Large intestine (tissue), 3 donors: Measurements from ENCODE around the gene ACSL6. TPM values are rescaled to one million over a fixed set of nuclear protein-coding genes. Genes with fewer than 3 reads are reported as not detected.
"Not testable (repeated sequence)": the region's sequence is repeated elsewhere in the genome, so short reads cannot be mapped to it uniquely, and the experiment has no call there.

ENCODE experiments used
- DNase-seq, 2 donors: peaks; one replicate each; pipeline versions ENCODE4 v3.0.0 to v3.0.0-alpha.2; 2013
- H3K27ac ChIP-seq: one replicate; pipeline ENCODE4 v1.5.1; 2013; ENCODE audit warnings: low read length
- H3K27me3 ChIP-seq: 2 replicates; pipeline ENCODE4 v1.6.1; 2013; ENCODE audit warnings: low read length; ENCODE audit not compliant: control insufficient read depth, insufficient read depth
- H3K36me3 ChIP-seq: 2 replicates; pipeline ENCODE4 v1.6.1; 2013; ENCODE audit warnings: low read length; ENCODE audit not compliant: control insufficient read depth, insufficient read depth
- H3K4me1 ChIP-seq: one replicate; pipeline ENCODE4 v1.6.1; 2013; ENCODE audit warnings: low read length; ENCODE audit not compliant: control insufficient read depth, insufficient read depth
- H3K4me3 ChIP-seq: one replicate; pipeline ENCODE4 v1.5.1; 2013; ENCODE audit warnings: low read length
- H3K9me3 ChIP-seq: one replicate; pipeline ENCODE4 v1.6.1; 2013; ENCODE audit warnings: mild to moderate bottlenecking, low read depth, low read length, moderate library complexity; ENCODE audit not compliant: control insufficient read depth
- WGBS: methylation state at CpG from one replicate; pipeline ENCODE4 v1.1.5; 2013; ENCODE audit warnings: low lambda C conversion rate; ENCODE audit not compliant: insufficient coverage; 5-methylcytosine and 5-hydroxymethylcytosine counted together
- polyA plus RNA-seq: library from polyadenylated mRNA; unstranded; fragments of 120-200 nt; gene quantifications from one replicate; pipeline ENCODE4 v1.2.1, GENCODE V29; 2013

The ACSL6 gene
- polyA plus RNA-seq, 1 donor, result 2.9 TPM

DNA sequence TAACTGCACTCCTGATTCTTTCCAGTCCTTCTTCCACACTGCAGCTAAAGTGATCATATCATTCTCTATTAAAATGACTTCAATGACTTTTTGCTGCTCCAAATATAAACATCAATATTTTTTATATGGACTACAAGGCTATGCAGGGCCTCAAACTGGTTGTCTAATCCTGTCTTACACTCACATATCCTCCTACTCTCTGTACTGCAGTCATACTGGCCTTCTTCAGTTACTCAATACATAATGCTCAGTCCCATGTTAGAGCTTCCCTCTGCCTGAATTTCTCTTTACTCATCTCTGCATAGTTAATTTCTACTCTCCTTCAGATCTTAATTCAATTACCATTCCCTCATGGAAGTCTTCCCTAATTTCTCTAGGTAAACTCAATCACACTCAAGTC lies 69.4 kb downstream of the ACSL6 start:
- Histone ChIP-seq H3K27me3 (no peaks in the 10 kb centered on the region), H3K27ac (no peak overlapping the region), H3K4me3 (no peak overlapping the region), H3K4me1 (no peaks in the 10 kb centered on the region), H3K9me3 (peaks cover 7% of the 10 kb centered on the region), H3K36me3 (no peaks in the 10 kb centered on the region)
- DNase-seq, result no peak

DNA sequence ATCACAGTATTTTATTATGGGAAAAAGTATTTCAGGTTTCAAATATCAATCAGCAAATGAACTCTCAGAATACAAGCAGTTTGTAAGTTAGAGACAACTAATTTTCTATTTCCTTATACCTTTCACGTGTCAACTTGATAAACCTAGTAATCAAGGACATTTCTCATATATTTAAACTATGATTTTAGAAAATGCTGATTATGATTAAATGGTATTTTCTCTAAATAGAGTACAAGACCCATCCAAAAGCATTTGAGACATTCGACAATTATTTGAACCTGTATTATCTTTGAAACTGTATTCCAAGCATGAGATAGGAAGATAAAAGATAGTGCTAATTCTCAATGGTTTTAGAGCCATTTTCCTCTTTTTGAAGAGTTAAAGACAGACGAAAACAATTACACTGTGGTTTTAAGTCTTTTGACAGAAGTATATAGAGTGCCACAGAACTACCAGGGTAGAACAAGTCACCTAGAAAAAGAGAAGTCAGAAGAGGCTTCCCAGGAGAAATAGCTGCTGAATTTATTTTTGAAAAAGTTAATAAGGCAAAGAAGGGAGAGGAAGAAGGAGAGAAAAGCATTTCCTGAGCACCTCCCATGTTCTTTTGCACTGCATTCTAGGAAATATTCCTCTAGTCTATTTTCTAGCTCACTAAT lies 71.6 kb downstream of the ACSL6 start:
- Histone ChIP-seq H3K27me3 (no peaks in the 10 kb centered on the region), H3K4me3 (no peak overlapping the region), H3K36me3 (no peaks in the 10 kb centered on the region), H3K9me3 (no peaks in the 10 kb centered on the region), H3K4me1 (no peaks in the 10 kb centered on the region), H3K27ac (no peak overlapping the region)
- 90% methylated on average over 2 of the region's 3 CpGs for WGBS
- DNase-seq, result no peak

DNA sequence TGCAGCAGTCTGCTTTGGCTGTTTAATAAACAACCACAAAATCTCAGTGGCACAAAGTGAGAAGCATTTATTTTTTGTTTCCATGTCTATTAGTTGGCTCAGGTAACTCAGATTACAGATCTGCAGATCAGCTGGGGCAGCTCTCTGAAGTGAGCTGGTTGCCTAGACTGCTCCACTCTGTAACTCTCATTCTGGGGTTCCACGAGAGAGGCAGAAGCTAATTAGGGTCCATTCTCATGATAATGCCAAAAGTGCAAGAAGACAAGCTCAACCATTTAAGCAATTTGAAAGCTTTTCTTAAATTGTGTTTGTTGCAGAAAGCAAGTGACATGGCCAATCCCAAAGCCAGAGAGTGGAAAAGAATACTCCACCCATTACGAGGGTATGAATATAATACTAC lies 79.2 kb downstream of the ACSL6 start:
- H3K36me3 ChIP-seq, result no peaks in the 10 kb centered on the region
- H3K4me3 ChIP-seq, result no peak overlapping the region
- H3K27me3 ChIP-seq, result no peaks in the 10 kb centered on the region
- no peak overlapping the region for H3K27ac ChIP-seq
- H3K4me1 ChIP-seq, result no peaks in the 10 kb centered on the region
- DNase-seq, result no peak
- 100% methylated on average over 1 of the region's 2 CpGs for WGBS
- H3K9me3 ChIP-seq, result peaks cover 4% of the 10 kb centered on the region

DNA sequence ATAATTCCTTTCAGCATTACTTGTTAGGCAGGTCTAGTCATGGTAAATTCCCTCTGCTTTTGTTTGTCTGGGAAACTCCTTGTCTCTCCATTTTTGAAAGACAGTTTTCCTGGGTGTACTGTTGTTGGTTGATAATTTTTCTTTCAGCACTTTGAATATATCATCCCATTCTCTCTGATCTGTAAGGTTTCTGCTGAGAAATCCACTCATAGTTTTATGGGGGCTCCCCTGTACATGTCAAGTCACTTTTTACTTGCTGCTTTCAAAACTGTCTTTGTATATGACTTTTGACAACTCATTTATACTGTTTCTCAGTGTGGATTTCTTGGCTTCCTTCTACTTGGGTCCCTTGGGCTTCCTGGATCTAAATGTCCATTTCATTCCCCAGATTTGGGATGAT lies 82.5 kb downstream of the ACSL6 start:
- Histone ChIP-seq H3K27ac (no peak overlapping the region), H3K27me3 (no peaks in the 10 kb centered on the region), H3K4me1 (no peaks in the 10 kb centered on the region), H3K4me3 (no peak overlapping the region), H3K9me3 (peaks cover 4% of the 10 kb centered on the region), H3K36me3 (no peaks in the 10 kb centered on the region)
- no peak for DNase-seq

DNA sequence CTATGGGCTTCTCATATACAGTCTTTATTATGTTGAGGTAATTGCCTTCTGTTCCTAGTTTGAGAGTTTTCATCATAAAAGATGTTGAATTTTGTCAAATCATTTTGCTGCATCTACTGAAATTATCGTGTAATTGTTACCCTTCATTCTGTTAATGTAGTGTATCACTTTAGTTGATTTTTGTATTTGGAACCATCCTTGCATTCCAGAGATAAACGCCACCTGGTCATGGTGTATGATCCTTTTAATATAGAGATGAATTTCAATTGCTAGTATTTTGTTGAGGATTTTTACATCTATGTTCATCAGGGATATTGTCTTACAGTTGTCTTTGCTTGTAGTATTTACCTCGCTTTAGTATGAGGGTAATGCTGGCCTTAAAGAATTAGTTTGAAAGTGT lies 85.3 kb downstream of the ACSL6 start:
- no peaks in the 10 kb centered on the region for H3K4me1 ChIP-seq
- H3K27ac ChIP-seq, result no peak overlapping the region
- no peaks in the 10 kb centered on the region for H3K27me3 ChIP-seq
- H3K9me3 ChIP-seq, result peaks cover 4% of the 10 kb centered on the region
- 100% methylated on average over 1 of the region's 3 CpGs for WGBS
- H3K4me3 ChIP-seq, result no peak overlapping the region
- no peaks in the 10 kb centered on the region for H3K36me3 ChIP-seq
- no peak for DNase-seq

DNA sequence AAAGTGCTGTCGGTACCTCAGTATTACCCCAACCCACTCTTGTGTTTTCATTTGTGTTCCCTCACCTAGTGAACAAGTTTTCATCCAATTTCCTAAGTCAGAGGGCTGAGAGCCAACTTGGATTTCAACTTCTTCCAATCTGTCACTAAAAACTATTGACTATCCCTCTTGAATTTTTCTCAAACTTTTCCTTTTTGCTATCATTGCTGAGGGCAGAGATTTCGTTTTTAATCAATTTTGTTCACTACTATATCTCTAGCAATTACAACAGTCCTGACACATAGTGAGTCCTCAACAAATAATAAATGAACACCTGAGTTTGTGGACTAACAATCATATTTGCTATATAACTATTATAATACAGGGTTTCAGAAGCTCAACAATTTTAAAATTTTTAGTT lies 95.0 kb downstream of the ACSL6 start:
- no peaks in the 10 kb centered on the region for H3K27me3 ChIP-seq
- no peak for DNase-seq
- H3K36me3 ChIP-seq, result no peaks in the 10 kb centered on the region
- H3K4me1 ChIP-seq, result no peaks in the 10 kb centered on the region
- H3K4me3 ChIP-seq, result no peak overlapping the region
- H3K27ac ChIP-seq, result no peak overlapping the region
- WGBS, result no CpG with 5 or more reads among the region's 2 CpGs
- H3K9me3 ChIP-seq, result no peaks in the 10 kb centered on the region

DNA sequence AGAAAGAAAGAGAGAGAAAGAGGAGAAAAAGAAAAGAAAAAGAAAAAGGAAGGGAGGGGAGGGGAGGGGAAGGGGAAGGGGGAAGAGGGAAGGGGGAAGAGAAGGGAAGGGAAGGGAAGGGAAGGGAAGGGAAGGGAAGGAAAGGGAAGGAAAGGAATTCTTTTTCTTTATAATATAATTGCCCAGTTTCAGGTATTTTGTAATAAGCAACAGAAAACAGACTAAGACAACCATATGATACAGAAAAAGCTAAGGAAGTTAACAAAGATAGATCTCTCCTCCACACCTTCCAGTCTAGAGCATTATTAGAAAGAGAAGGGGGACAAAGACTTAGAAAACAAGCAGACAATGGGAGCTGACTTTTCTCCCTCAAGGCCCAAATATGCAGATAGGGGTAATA lies 97.0 kb downstream of the ACSL6 start:
- Histone ChIP-seq H3K9me3 (no peaks in the 10 kb centered on the region), H3K36me3 (no peaks in the 10 kb centered on the region), H3K27ac (no peak overlapping the region), H3K27me3 (no peaks in the 10 kb centered on the region), H3K4me1 (no peaks in the 10 kb centered on the region), H3K4me3 (no peak overlapping the region)
- DNase-seq, result no peak

DNA sequence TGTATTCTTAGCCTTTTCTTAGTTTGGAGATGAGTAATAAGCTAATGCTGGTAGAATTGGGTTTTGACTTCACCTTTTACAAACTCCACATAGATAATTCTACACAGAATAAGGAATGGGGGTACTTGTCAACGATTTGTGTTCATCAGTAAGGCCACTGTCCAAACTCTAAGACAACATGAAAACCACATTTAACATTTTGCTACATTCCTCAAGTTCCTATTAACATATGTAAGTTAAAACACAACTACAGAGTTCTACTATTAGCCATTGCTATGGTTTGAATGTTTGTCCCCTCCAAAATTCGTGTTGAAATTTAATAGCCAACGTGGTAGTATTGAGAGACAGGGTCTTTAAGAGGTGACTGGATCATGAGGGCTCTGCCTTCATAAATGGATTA lies 97.9 kb downstream of the ACSL6 start:
- Histone ChIP-seq H3K4me1 (no peaks in the 10 kb centered on the region), H3K4me3 (no peak overlapping the region), H3K36me3 (no peaks in the 10 kb centered on the region), H3K27me3 (no peaks in the 10 kb centered on the region), H3K9me3 (no peaks in the 10 kb centered on the region), H3K27ac (no peak overlapping the region)
- no CpG with 5 or more reads among the region's 3 CpGs for WGBS
- no peak for DNase-seq

DNA sequence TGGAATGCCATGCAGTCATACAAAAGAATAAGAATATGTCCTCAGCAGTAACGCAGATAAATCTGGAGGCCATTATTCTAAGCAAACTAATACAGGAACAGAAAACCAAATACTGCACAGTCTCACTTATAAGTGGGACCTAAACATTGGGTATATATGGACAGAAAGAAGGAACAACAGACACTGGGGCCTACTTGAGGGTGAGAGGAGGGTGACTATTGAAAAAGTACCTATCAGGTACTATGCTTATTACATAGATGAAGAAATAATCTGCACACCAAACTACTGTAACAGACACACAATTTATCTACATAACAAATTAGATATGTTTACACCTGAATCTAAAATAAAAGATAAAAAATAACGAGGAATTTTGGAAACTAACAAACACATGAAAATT lies 104.8 kb downstream of the ACSL6 start:
- H3K36me3 ChIP-seq, result no peaks in the 10 kb centered on the region
- no peaks in the 10 kb centered on the region for H3K27me3 ChIP-seq
- 83% methylated on average over 1 of the region's 2 CpGs for WGBS
- H3K4me3 ChIP-seq, result no peak overlapping the region
- no peaks in the 10 kb centered on the region for H3K4me1 ChIP-seq
- H3K27ac ChIP-seq, result no peak overlapping the region
- H3K9me3 ChIP-seq, result no peaks in the 10 kb centered on the region
- DNase-seq, result no peak

DNA sequence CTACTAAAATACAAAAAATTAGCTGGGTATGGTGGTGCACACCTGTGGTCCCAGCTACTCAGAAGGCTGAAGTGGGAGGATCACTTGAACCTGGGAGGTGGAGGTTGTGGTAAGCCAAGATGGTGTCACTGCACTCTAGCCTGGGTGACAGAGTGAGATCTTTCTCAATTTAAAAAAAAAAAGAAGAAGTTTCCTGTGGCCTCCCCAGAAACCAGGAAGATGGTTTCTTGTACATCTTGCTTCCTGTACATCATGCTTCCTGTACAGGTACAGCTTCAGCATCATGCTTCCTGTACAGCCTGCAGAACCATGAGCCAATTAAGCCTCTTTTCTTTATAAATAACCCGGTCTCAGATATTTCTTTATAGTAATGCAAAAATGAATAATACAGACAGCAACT lies 109.2 kb downstream of the ACSL6 start:
- H3K9me3 ChIP-seq, DNase-seq, H3K27ac ChIP-seq, H3K36me3 ChIP-seq, H3K4me1 ChIP-seq, H3K4me3 ChIP-seq, H3K27me3 ChIP-seq: not testable (repeated sequence)
- WGBS, result 100% methylated on average over 1 of the region's 1 CpG
